ENCODE data around the gene IDUA.

DNA sequence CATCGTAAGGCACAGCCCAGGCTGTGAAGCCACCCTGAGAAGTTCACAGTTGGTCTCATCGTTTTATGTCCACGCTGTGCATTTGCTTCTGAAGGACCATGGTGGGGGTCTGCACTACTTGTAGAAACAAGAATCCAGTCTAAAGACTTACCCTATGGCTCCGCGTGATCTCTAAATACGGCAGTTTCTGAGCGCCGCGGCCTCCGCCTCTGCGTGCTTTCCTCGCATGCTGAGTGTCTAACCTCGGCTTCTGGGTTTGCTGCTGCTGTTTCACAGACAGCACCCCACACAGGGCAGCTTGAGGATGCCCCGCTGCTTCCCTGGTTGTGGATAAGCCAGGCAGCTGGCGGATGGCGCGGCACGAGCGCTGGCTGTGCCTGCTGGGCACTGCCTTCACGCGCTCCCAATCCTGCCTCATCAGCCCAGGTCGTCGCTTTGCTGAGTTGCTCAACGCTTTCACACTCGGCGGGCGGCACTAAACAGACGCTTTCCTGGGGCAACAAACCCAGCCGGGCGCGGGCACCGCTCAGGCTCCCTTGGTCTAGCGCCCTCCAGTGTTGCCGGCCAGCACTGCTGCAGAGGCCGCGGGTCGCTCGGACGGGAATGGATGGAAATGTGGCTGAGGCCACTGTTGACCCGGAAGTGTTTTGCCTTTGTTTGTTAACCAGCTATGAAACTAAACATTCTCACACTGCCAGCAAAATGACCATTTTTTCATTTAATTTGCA is 63.8 kb downstream of the IDUA start:
- peak in 2 of 6 experiments; percentile 34 to 46 for TF ChIP-seq CTCF (IDR thresholded peaks at IDR 0.05)
- TF ChIP-seq POLR2A (IDR thresholded peaks at IDR 0.05), result no peak

Data from Peyer's patch (tissue), 4 donors.